Left kidney (tissue), 2 donors: ENCODE results near the gene STRIT1. TPM values are rescaled to one million over a fixed set of nuclear protein-coding genes. Genes with fewer than 3 reads are reported as not detected.
"Not testable (repeated sequence)": the region's sequence is repeated elsewhere in the genome, so short reads cannot be mapped to it uniquely, and the experiment has no call there.

Experiments
- DNase-seq: peaks from one replicate; pipeline ENCODE4 v3.0.0-alpha.2; 2013
- polyA plus RNA-seq: library from polyadenylated mRNA; unstranded; fragments of 120-200 nt; gene quantifications from one replicate; pipeline ENCODE4 v1.2.1, GENCODE V29; 2013; ENCODE audit not compliant: insufficient read length

STRIT1 gene
- polyA plus RNA-seq, 1 donor, result 1.5 TPM

- DNase-seq, result no peak
Observed at GRCh38 chr3:155270485-155271342, 22.8 kb downstream of the STRIT1 start.

DNA sequence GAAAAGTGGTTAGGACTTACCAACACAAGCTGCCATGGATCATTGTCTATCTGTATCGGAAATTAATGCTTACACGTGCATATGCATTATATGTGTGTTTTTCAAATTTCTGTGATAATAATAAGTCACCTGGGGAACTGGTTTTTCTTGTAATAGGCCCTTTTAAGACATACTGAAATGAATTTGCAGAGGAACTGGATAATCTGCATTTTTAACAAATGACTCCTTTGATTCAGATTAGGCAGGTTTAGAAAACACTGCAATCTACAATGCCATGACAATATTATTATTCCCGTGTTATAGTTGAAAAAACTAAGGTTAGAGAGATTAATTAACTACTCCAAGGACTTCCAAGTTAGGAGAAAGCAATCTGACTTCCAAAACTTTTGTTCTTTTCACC, 23.4 kb downstream of the STRIT1 start:
- peak; percentile 18 for DNase-seq

- DNase-seq, result not testable (repeated sequence)
Observed at GRCh38 chr3:155262855-155263254, 30.6 kb downstream of the STRIT1 start.

DNA sequence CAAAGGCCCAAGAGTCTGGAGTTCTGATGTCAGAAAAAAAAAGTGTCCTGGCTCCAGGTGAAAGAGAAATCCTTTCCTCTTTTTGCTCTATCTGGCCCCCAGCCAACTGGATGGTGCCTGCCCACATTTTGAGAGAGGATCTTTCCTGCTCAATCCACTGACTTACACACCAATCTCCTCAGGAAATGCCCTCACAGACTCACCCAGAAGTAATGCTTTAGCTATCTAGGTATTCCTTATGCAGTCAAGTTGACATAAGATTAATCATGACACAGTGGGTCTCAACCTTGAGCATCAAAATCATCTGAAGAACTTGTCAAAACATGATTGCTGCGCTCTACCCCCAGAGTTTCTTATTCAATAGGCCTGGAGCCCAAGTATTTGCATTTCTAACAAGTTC, 31.2 kb downstream of the STRIT1 start:
- no peak for DNase-seq

- DNase-seq, result no peak
Observed at GRCh38 chr3:155254445-155254844, 39.0 kb downstream of the STRIT1 start.

GRCh38 chr3:155252535-155252934, 40.9 kb downstream of the STRIT1 start:
- DNase-seq, result no peak

DNA sequence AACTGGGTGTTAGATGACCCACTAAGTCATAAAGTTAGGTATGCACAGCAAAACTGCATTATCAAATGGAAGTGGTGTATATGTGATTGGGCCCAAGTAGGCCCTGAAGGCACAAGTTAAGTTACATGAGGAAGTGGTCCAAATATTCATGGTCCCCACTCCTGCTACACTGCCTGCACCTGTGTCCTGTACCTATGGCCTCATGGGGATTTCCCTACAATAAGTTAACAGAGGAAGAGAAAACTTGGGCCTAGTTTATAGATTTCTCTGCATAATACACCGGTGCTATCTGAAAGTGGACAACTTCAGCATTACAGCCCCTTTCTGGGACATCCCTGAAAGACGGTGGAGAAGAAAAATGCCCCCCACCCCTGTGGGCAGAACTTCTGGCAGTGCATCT, 41.5 kb downstream of the STRIT1 start:
- no peak for DNase-seq

DNA sequence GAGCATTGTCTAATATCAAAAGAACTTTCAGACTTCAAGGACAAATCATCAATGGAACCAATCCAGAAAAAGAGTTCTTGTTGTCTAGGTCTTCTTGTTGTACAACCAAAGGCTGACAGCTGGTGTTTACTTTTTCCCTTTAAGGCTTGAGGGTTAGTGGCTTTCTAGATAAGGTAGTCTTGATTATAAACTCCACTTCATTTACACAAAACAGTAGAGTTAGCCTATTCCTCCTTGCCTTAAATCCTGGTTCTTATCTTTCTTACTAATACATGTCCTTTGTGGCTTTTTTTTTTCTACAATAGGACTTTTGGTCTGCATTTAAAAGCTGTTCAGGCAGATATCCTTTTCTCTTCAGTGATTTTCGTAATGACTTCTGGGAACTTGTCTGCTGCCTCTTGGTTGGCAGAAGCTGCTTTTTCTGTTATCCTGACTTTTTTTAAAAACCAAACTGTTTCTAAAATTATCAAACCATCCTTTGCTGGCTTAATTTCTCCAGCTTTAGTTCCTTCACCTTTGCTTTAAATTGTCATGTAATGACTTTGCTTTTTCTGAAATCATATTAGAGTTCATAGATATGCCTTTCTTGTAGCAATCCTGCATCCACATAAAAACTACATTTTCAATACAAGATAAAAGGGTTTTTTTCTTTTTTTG, 44.8 kb downstream of the STRIT1 start:
- DNase-seq, result no peak

DNA sequence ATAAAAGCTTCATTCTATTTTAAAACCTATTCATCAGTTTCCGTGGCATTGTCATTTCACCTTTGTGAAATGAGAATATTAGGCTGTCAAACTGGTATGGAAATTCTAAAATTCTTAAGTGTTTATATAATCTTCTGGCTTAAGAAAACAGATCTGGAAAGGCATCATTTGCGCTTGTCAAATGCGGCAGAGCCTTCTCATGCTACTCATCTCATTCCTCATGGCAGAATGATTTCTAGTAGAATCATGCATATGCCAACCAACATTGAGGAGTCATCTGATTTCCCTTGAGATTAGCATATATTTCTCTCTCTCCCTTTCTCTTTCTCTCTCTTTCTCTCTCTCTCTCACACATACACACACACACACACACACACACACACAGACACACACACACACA, 48.8 kb downstream of the STRIT1 start:
- no peak for DNase-seq

- no peak for DNase-seq
Observed at GRCh38 chr3:155244216-155244615, 49.3 kb downstream of the STRIT1 start.

GRCh38 chr3:155243512-155243921, 50.0 kb downstream of the STRIT1 start:
- no peak for DNase-seq

DNA sequence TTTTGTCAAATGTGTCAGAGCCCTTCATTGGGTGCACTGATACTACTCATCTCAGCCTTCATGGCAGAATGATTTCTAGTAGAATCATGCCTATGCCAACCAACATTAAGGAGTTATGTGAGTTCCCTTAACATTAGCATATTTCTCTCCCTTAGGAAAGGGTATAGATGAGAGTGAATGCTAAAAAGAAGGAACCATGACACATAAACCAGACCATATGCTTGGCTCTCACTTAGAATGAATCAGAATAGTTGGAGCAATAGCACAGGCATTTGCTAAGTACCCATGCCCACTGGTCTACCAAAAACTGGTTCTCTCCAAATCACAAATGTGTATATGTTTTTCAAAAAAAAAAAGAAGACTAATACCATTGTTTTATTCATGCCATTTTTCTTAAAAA, 51.1 kb downstream of the STRIT1 start:
- DNase-seq, result no peak

DNA sequence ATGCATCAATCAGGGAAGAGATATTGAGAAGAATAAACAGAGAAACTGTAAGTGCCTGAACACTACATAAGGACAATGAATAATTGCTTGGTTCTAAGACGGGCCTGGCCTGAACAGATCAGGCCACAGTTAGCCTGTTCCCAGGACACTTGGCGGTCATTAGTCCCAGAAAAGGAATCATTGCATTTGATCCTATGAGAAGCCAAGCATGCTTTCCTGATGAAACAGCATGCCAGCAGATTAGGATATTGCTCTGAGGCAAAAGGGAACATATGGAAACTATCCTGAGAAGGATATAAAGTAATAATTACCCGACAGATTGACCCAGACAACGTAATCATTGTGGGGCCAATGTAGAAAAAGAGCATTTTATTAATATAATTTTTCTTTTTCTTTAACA, 51.9 kb downstream of the STRIT1 start:
- no peak for DNase-seq

Other genes with a start within 250 kb of the STRIT1 start
- gene MME, start 213.4 kb downstream of the STRIT1 start, polyA plus RNA-seq, result 467 TPM